ENCODE data around the gene LMBR1. TPM values are rescaled to one million over a fixed set of nuclear protein-coding genes. Genes with fewer than 3 reads are reported as not detected.
"Not testable (repeated sequence)": the region's sequence is repeated elsewhere in the genome, so short reads cannot be mapped to it uniquely, and the experiment has no call there.

Gene LMBR1
- total RNA-seq, 1 donor from 2014 or later = 207 TPM

DNA sequence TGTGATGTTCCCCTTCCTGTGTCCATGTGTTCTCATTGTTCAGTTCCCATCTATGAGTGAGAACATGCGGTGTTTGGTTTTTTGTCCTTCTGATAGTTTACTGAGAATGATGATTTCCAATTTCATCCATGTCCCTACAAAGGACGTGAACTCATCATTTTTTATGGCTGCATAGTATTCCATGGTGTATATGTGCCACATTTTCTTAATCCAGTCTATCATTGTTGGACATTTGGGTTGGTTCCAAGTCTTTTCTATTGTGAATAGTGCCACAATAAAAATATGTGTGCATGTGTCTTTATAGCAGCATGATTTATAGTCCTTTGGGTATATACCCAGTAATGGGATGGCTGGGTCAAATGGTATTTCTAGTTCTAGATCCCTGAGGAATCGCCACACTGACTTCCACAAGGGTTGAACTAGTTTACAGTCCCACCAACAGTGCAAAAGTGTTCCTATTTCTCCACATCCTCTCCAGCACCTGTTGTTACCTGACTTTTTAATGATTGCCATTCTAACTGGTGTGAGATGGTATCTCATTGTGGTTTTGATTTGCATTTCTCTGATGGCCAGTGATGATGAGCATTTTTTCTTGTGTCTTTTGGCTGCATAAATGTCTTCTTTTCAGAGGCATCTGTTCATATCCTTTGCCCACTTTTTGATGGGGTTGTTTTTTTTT lies 16.7 kb upstream of the LMBR1 start:
- not testable (repeated sequence) for FAIRE-seq; DNase-seq (ENCODE audit: low spot score in 2 of 2)

DNA sequence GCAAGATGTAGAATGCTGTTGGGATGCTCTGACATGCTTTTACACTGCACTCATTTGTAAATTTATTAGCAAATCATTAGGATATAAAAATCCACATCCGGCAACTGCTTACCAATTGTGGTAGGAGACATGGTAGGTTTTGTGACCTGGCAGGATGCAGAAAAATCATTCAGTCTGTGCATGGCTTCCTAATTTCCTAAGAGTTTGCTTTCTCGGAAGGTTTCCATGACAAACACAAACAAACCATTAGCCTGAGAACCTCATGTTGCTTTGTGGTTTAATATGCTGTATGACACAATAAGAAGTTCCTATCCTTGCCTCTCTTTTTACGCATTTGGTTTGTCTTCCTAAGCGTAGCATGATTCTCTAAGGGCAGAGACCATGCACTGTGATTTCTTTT lies 14.7 kb upstream of the LMBR1 start:
- DNase-seq (ENCODE audit: low spot score in 2 of 2) = no peak
- FAIRE-seq = no peak

DNA sequence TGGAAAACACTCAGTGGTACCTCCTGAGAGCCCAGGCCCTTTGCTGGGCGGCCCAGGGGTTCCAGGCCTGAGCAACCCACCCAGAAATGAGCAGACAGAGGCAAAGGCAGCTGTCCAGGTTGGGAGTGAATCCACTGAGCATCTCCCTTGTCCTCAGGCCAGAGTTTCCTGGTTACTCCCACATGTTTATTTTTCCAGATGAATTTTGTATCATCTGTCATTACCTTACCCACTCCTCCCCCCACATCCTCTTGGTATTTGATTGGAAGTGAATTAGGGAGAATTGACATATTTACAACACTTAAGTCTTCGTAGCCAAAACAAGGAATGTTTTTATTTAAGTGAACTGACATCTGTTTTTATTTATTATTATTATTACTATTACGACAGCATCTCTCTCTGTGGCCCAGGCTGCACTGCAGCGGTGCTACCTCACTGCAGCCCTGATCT lies 13.2 kb upstream of the LMBR1 start:
- DNase-seq (ENCODE audit: low spot score in 2 of 2) (no peak), FAIRE-seq (no peak)

GRCh38 chr7:156903232-156903909 lies 10.4 kb upstream of the LMBR1 start:
- FAIRE-seq = no peak
- no peak for DNase-seq (ENCODE audit: low spot score in 2 of 2)

DNA sequence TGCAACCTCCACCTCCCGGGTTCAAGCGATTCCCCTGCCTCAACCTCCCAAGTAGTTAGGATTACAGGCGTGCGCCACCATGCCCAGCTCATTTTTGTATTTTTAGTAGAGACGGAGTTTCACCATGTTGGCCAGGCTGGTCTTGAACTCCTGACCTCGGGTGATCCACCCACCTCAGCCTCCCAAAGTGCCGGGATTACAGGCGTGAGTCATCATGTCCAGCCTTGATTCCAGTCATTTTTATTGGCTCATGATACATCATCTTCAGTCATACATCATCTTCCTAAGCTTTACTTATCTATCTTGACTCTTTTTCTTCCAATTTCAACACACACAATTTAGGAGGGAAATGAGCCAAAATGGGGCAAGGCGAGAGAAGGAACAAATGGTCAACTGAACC lies 7.1 kb upstream of the LMBR1 start:
- DNase-seq (ENCODE audit: low spot score in 2 of 2); FAIRE-seq: not testable (repeated sequence)

- no peak for FAIRE-seq
Measured at GRCh38 chr7:156898938-156899337, 6.0 kb upstream of the LMBR1 start.

GRCh38 chr7:156897673-156898072 lies 4.7 kb upstream of the LMBR1 start:
- FAIRE-seq (no peak), DNase-seq (ENCODE audit: low spot score in 2 of 2) (no peak)

More at GRCh38 chr7:156898938-156899337, 6.0 kb upstream of the LMBR1 start:
- no peak for DNase-seq (ENCODE audit: low spot score in 2 of 2)

GRCh38 chr7:156896388-156897022 lies 3.5 kb upstream of the LMBR1 start:
- DNase-seq (ENCODE audit: low spot score in 2 of 2) (no peak), FAIRE-seq (no peak)

DNA sequence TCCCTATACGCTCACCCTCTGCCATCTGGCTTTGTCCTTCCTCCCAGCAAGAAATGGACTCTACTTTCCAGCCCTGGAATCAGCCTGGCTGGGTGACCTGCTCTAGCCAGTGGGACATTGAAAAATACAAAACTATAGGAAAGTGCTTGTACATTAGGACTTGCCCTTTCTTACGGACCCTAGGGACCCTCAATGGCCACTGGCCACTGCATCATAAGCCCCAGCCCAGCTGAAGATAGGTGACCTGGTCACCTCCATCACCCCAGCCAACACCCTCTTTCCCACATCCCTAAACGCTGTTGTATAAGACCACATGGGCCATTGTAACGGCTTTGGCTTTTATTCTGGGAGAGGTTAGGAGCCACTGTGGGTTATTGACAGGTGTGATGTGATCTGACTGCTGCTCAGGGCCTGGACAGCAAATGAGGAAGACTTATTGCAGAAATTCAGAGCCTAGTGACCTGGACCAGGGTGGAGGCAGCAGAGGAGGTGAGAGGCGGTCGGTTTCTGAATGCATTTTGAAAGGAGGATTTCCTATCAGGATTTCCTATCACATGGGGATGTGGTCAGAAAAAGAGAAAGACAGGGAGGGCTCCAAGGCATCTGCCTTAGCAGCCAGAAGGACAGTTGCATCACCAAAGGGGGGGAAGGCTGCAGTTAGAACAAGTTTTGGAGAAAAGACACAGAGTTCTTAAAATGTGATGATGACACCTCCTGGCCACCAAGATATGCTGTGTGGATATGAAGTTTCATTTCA lies 2.2 kb upstream of the LMBR1 start:
- DNase-seq (ENCODE audit: low spot score in 2 of 2) (no peak), FAIRE-seq (no peak)

- FAIRE-seq (no peak), DNase-seq (ENCODE audit: low spot score in 2 of 2) (peak; percentile 40 to 47)
Measured at GRCh38 chr7:156892081-156892800, 742 bp downstream of the LMBR1 start.

DNA sequence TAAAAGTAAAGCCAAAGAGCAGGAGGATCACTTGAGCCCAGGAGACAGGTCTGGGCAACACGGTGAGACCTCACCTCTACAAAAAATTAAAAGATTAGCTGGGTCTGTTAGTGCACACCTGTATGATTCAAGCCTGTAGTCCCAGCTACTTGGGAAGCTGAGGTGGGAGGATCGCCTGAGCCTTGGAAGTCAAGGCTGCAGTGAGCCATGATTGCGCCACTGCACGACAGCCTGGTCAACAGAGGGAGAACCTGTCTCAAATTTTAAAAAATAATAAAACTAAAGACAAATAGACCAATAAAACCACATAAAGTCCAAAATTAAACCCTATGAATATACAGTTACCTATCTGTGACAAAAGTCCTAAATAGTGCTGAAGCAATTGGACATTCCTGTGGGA lies 3.2 kb downstream of the LMBR1 start:
- FAIRE-seq (no peak), DNase-seq (ENCODE audit: low spot score in 2 of 2) (no peak)

GRCh38 chr7:156889089-156889488 lies 3.9 kb downstream of the LMBR1 start:
- FAIRE-seq = no peak

DNA sequence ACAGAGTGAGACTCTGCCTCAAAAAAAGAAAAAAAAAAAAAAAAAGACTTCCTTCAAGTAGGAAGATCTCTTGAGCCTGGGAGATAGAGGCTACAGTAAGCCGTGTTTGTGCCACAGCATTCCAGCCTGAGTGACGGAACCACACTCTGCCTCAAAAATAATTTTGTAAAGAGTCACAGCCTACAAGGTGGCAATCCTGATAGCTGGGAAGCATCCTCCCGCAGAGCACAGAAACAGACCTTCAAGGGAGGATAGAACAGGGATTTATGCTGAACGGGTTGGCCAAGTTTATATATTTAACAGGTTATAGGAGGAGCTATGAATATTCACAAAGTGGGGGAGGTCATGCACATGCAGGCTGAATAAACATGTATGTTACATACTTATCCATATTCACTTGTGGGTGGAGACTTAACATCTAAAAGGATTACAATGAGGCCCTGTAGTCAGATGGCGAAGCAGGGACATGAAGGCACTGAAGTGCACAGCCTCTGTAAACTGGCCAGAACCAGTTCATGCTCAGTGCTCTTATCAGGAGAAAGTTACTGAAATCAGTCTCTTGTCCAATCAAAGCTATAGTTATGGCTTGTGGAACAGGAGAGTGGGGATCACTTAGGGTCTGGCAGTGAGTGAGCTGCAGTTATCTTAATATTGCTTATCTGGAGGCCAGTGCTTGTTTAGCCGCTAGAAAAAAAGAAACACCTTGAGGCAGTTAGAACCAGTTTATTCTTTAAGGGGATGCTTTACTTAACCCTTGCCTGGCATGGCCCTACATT lies 6.8 kb downstream of the LMBR1 start:
- FAIRE-seq = no peak
- DNase-seq (ENCODE audit: low spot score in 2 of 2) = no peak

More at GRCh38 chr7:156889089-156889488, 3.9 kb downstream of the LMBR1 start:
- no peak for DNase-seq (ENCODE audit: low spot score in 2 of 2)

GRCh38 chr7:156881679-156882078 lies 11.3 kb downstream of the LMBR1 start:
- no peak for DNase-seq (ENCODE audit: low spot score in 2 of 2)
- no peak for FAIRE-seq

GRCh38 chr7:156875766-156876165 lies 17.2 kb downstream of the LMBR1 start:
- no peak for FAIRE-seq

DNA sequence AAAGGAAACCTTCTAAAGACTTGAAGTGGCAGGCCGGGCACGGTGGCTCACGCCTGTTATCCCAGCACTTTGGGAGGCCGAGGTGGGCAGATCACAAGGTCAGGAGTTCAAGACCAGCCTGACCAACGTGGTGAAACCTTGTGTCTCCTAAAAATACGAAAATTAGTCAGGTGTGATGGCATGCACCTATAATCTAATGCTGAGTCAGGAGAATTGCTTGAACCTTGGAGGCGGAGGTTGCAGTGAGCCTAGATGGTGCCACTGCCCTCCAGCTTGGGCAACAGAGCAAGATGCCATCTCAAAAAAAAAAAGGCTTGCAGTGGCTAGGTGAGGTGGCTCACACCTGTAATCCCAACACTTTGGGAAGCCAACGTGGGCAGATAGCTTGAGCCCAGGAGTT lies 24.6 kb downstream of the LMBR1 start:
- DNase-seq (ENCODE audit: low spot score in 2 of 2); FAIRE-seq: not testable (repeated sequence)

More at GRCh38 chr7:156875766-156876165, 17.2 kb downstream of the LMBR1 start:
- no peak for DNase-seq (ENCODE audit: low spot score in 2 of 2)

GRCh38 chr7:156865493-156865892 lies 27.5 kb downstream of the LMBR1 start:
- DNase-seq (ENCODE audit: low spot score in 2 of 2) (no peak), FAIRE-seq (no peak)

GRCh38 chr7:156862022-156862421 lies 31.0 kb downstream of the LMBR1 start:
- not testable (repeated sequence) for DNase-seq (ENCODE audit: low spot score in 2 of 2); FAIRE-seq

DNA sequence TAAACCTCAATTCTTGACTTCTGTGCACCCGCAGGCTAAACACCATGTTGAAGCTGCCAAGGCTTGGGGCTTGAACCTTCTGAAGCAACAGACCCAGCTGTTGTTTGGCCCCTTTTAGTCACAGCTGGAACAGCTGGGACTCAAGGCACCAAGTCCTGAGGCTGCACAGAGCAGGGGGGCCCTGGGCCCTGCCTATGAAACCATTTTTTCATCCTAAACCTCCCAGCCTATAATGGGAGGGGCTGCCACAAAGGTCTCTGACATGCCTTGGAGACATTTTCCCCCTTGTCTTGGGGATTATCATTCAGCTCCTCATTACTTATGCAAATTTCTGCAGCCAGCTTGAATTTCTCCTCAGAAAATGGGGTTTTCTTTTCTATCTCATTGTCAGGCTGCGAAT lies 31.8 kb downstream of the LMBR1 start:
- FAIRE-seq (no peak), DNase-seq (ENCODE audit: low spot score in 2 of 2) (no peak)
